HepG2 (cell line): ENCODE results near the gene NT5DC1. TPM values are rescaled to one million over a fixed set of nuclear protein-coding genes. Genes with fewer than 3 reads are reported as not detected.

Experiments used
- KLF12 ChIP-seq: sonication (generic); formaldehyde crosslinking; IDR thresholded peaks from 2 replicates; pipeline ENCODE4 v1.4.0; 2020; ENCODE audit warnings: missing genetic modification reagents, borderline replicate concordance
- KLF6 ChIP-seq: IDR thresholded peaks from 2 replicates; pipeline ENCODE4 v1.8.0; 2016; ENCODE audit warnings: missing biosample characterization, missing genetic modification reagents
- KMT2B ChIP-seq: IDR thresholded peaks from 2 replicates; pipeline ENCODE4 v1.6.1; 2016; ENCODE audit warnings: missing genetic modification reagents, missing compliant biosample characterization
- NKX3-1 ChIP-seq: sonication (generic); formaldehyde crosslinking; IDR thresholded peaks from 2 replicates; pipeline ENCODE4 v1.5.0; 2020; ENCODE audit warnings: missing genetic modification reagents
- POGK ChIP-seq: sonication (generic); formaldehyde crosslinking; conservative IDR thresholded peaks from 2 replicates; pipeline ENCODE4 v1.8.0; 2022; ENCODE audit warnings: mild to moderate bottlenecking, moderate library complexity, missing genetic modification reagents
- RARA ChIP-seq: IDR thresholded peaks from 2 replicates; pipeline ENCODE4 v1.6.1; 2016; ENCODE audit warnings: missing genetic modification reagents, missing compliant biosample characterization
- SATB2 ChIP-seq: sonication (generic); formaldehyde crosslinking; IDR thresholded peaks from 2 replicates; pipeline ENCODE4 v1.5.0; 2020; ENCODE audit warnings: missing genetic modification reagents
- ZNF816 ChIP-seq: sonication (generic); formaldehyde crosslinking; IDR thresholded peaks from 2 replicates; pipeline ENCODE4 v1.8.0; 2022; ENCODE audit warnings: missing genetic modification reagents, mild to moderate bottlenecking, borderline replicate concordance
- ZZZ3 ChIP-seq: sonication (generic); formaldehyde crosslinking; IDR thresholded peaks from 2 replicates; pipeline ENCODE4 v1.4.0; 2020; ENCODE audit warnings: missing genetic modification reagents, mild to moderate bottlenecking, borderline replicate concordance
- polyA plus RNA-seq, 8 experiments: library from polyadenylated mRNA; depleted of rRNA in 3 of 8; stranded (reverse) in 7 of 8; unstranded in 1 of 8; fragments of >200 nt; fragmentation: Illumina TruSeq in 4 of 8; extraction: Trizol in 4 of 8; gene quantifications; 2 replicates each; pipeline versions ENCODE4 v1.2.1 to v1.2.3, GENCODE V29; 2011 to 2016; ENCODE audit warnings: low read depth in 4 of 8, missing spikeins in 1 of 8, mixed read lengths in 1 of 8; ENCODE audit not compliant: insufficient read depth in 1 of 8
- total RNA-seq, 5 experiments: library from RNA; depleted of rRNA; stranded (reverse); fragments of >200 nt; fragmentation: Illumina TruSeq; extraction: Trizol; gene quantifications; 2 replicates each; pipeline ENCODE4 v1.2.3, GENCODE V29; 2016; ENCODE audit warnings: low read depth in 1 of 5
- TF ChIP-seq, protein P1 (sequence below): sonication (generic); formaldehyde crosslinking; IDR thresholded peaks from 2 replicates; pipeline ENCODE4 v1.4.0; 2020; ENCODE audit warnings: missing genetic modification reagents, mild to moderate bottlenecking, borderline replicate concordance
- TF ChIP-seq, protein P2 (sequence below): sonication (generic); formaldehyde crosslinking; IDR thresholded peaks from 2 replicates; pipeline ENCODE4 v1.5.1; 2020; ENCODE audit warnings: mild to moderate bottlenecking, missing genetic modification reagents, moderate library complexity
- TF ChIP-seq, protein P3 (sequence below): sonication (generic); formaldehyde crosslinking; IDR thresholded peaks from 2 replicates; pipeline ENCODE4 v1.8.0; 2023; ENCODE audit warnings: mild to moderate bottlenecking, missing genetic modification reagents
- TF ChIP-seq, protein P4 (sequence below), 2 experiments: sonication (generic) in 1 of 2; formaldehyde crosslinking in 1 of 2; IDR thresholded peaks; 2 replicates each; pipeline versions ENCODE4 v1.4.0 to v1.6.1; 2018 to 2020; ENCODE audit warnings: missing genetic modification reagents in 2 of 2, borderline replicate concordance in 1 of 2, low read depth in 1 of 2, mild to moderate bottlenecking in 1 of 2, missing biosample characterization in 1 of 2
- TF ChIP-seq, protein P5 (sequence below): sonication (generic); formaldehyde crosslinking; conservative IDR thresholded peaks from 2 replicates; pipeline ENCODE4 v1.8.1; 2023; ENCODE audit warnings: missing genetic modification reagents
- TF ChIP-seq, protein P6 (sequence below): sonication (generic); formaldehyde crosslinking; IDR thresholded peaks from 2 replicates; pipeline ENCODE4 v1.8.1; 2023; ENCODE audit warnings: mild to moderate bottlenecking, inconsistent platforms, moderate library complexity, missing genetic modification reagents, borderline replicate concordance

NT5DC1 gene
- total and polyA plus RNA-seq, 2 of the 13 experiments (the other 11 are each of a cell fraction or from before 2014, with no cell fraction given): 27.0 to 56.1 TPM

- TF ChIP-seq POGK (CRISPR knock-in tag) (no peak), KLF12 (CRISPR knock-in tag) (0 out of 2 replicates have a peak, but pooled peaks have one; percentile 52), KLF6 (no peak), KMT2B (CRISPR knock-in tag) (peak; percentile 43; the same call in 1 of the 2 replicates), RARA (CRISPR knock-in tag) (no peak; the same call in none of the 2 replicates), SATB2 (CRISPR knock-in tag) (0 out of 2 replicates have a peak, but pooled peaks have one; percentile 48), ZZZ3 (CRISPR knock-in tag) (no peak), ZNF816 (CRISPR knock-in tag) (no peak; the same call in 1 of the 2 replicates), NKX3-1 (CRISPR knock-in tag) (no peak)
- TF ChIP-seq, protein P1, sequence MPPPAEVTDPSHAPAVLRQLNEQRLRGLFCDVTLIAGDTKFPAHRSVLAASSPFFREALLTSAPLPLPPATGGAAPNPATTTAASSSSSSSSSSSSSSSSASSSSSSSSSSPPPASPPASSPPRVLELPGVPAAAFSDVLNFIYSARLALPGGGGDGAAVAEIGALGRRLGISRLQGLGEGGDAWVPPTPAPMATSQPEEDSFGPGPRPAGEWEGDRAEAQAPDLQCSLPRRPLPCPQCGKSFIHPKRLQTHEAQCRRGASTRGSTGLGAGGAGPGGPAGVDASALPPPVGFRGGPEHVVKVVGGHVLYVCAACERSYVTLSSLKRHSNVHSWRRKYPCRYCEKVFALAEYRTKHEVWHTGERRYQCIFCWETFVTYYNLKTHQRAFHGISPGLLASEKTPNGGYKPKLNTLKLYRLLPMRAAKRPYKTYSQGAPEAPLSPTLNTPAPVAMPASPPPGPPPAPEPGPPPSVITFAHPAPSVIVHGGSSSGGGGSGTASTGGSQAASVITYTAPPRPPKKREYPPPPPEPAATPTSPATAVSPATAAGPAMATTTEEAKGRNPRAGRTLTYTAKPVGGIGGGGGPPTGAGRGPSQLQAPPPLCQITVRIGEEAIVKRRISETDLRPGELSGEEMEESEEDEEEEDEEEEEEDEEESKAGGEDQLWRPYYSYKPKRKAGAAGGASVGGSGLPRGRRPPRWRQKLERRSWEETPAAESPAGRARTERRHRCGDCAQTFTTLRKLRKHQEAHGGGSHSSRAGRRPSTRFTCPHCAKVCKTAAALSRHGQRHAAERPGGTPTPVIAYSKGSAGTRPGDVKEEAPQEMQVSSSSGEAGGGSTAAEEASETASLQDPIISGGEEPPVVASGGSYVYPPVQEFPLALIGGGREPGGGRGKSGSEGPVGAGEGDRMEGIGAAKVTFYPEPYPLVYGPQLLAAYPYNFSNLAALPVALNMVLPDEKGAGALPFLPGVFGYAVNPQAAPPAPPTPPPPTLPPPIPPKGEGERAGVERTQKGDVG: no peak
- TF ChIP-seq, protein P2, sequence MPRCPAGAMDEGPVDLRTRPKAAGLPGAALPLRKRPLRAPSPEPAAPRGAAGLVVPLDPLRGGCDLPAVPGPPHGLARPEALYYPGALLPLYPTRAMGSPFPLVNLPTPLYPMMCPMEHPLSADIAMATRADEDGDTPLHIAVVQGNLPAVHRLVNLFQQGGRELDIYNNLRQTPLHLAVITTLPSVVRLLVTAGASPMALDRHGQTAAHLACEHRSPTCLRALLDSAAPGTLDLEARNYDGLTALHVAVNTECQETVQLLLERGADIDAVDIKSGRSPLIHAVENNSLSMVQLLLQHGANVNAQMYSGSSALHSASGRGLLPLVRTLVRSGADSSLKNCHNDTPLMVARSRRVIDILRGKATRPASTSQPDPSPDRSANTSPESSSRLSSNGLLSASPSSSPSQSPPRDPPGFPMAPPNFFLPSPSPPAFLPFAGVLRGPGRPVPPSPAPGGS (CRISPR knock-in tag): no peak
- TF ChIP-seq, protein P3, sequence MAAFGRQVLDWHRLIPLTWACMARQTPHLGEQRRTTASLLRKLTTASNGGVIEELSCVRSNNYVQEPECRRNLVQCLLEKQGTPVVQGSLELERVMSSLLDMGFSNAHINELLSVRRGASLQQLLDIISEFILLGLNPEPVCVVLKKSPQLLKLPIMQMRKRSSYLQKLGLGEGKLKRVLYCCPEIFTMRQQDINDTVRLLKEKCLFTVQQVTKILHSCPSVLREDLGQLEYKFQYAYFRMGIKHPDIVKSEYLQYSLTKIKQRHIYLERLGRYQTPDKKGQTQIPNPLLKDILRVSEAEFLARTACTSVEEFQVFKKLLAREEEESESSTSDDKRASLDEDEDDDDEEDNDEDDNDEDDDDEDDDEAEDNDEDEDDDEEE (CRISPR knock-in tag): no peak
- TF ChIP-seq, protein P4, sequence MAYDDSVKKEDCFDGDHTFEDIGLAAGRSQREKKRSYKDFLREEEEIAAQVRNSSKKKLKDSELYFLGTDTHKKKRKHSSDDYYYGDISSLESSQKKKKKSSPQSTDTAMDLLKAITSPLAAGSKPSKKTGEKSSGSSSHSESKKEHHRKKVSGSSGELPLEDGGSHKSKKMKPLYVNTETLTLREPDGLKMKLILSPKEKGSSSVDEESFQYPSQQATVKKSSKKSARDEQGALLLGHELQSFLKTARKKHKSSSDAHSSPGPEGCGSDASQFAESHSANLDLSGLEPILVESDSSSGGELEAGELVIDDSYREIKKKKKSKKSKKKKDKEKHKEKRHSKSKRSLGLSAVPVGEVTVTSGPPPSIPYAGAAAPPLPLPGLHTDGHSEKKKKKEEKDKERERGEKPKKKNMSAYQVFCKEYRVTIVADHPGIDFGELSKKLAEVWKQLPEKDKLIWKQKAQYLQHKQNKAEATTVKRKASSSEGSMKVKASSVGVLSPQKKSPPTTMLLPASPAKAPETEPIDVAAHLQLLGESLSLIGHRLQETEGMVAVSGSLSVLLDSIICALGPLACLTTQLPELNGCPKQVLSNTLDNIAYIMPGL (CRISPR knock-in tag; IDR thresholded peaks at IDR 0.05; ENCODE audit: borderline replicate concordance in 1 of 2, low read depth in 1 of 2): 0 out of 4 replicates have a peak, but pooled peaks of 1 of the 2 experiments have one; percentile 43
- TF ChIP-seq, protein P5, sequence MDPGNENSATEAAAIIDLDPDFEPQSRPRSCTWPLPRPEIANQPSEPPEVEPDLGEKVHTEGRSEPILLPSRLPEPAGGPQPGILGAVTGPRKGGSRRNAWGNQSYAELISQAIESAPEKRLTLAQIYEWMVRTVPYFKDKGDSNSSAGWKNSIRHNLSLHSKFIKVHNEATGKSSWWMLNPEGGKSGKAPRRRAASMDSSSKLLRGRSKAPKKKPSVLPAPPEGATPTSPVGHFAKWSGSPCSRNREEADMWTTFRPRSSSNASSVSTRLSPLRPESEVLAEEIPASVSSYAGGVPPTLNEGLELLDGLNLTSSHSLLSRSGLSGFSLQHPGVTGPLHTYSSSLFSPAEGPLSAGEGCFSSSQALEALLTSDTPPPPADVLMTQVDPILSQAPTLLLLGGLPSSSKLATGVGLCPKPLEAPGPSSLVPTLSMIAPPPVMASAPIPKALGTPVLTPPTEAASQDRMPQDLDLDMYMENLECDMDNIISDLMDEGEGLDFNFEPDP (CRISPR knock-in tag): no peak
- TF ChIP-seq, protein P6, sequence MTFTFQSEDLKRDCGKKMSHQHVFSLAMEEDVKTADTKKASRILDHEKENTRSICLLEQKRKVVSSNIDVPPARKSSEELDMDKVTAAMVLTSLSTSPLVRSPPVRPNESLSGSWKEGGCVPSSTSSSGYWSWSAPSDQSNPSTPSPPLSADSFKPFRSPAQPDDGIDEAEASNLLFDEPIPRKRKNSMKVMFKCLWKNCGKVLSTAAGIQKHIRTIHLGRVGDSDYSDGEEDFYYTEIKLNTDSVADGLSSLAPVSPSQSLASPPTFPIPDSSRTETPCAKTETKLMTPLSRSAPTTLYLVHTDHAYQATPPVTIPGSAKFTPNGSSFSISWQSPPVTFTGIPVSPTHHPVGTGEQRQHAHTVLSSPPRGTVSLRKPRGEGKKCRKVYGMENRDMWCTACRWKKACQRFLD (CRISPR knock-in tag): no peak; the same call in 1 of the 2 replicates
These were observed 39.9 kb upstream of the NT5DC1 start, which contains the start of gene FRK (continued) for GRCh38 chr6:116060572-116061283.
